ENCODE measurements around the gene MACO1. TPM values are rescaled to one million over a fixed set of nuclear protein-coding genes. Genes with fewer than 3 reads are reported as not detected.

The MACO1 gene
- total and polyA plus RNA-seq, 2 of the 13 experiments (the other 11 are each of a cell fraction or from before 2014, with no cell fraction given) = 9.7 to 17.0 TPM

DNA sequence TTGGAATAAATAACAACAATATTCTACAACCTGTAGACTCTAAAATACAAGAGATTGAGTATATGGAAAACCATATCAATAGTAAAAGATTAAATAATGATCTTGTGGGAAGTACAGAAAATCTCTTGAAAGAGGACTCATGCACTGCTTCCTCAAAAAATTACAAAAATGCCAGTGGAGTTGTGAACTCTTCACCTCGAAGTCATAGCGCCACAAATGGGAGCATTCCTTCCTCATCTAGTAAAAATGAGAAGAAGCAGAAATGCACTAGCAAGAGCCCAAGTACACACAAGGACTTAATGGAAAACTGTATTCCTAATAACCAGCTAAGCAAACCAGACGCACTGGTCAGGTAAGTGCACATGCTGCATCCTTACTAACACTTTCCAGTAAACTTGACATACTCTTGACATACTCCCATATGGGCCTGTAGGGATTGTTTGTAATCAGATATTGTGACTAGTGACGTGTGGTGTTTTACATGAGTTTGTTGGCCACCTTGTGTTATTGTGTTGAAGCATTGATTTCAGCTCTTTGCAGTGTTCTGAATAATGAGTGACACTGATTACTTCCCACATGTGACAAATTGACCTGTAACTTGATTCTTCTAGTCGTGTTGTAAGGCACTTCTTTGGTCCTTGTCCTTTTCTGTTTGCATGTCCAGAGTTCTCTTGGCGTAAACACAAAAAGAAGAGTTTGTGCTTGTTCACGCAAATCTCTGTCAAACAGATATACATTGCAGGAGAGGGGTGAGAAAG, 28.0 kb downstream of the MACO1 start (continued):
- TF ChIP-seq, protein P1, sequence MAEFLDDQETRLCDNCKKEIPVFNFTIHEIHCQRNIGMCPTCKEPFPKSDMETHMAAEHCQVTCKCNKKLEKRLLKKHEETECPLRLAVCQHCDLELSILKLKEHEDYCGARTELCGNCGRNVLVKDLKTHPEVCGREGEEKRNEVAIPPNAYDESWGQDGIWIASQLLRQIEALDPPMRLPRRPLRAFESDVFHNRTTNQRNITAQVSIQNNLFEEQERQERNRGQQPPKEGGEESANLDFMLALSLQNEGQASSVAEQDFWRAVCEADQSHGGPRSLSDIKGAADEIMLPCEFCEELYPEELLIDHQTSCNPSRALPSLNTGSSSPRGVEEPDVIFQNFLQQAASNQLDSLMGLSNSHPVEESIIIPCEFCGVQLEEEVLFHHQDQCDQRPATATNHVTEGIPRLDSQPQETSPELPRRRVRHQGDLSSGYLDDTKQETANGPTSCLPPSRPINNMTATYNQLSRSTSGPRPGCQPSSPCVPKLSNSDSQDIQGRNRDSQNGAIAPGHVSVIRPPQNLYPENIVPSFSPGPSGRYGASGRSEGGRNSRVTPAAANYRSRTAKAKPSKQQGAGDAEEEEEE (CRISPR knock-in tag; IDR thresholded peaks at IDR 0.05; ENCODE audit: borderline replicate concordance) = no peak
- no peak for TF ChIP-seq ZNF12 (CRISPR knock-in tag; IDR thresholded peaks at IDR 0.05)
- TF ChIP-seq, protein P2, sequence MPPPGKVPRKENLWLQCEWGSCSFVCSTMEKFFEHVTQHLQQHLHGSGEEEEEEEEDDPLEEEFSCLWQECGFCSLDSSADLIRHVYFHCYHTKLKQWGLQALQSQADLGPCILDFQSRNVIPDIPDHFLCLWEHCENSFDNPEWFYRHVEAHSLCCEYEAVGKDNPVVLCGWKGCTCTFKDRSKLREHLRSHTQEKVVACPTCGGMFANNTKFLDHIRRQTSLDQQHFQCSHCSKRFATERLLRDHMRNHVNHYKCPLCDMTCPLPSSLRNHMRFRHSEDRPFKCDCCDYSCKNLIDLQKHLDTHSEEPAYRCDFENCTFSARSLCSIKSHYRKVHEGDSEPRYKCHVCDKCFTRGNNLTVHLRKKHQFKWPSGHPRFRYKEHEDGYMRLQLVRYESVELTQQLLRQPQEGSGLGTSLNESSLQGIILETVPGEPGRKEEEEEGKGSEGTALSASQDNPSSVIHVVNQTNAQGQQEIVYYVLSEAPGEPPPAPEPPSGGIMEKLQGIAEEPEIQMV (CRISPR knock-in tag; IDR thresholded peaks at IDR 0.05; ENCODE audit: low read depth) = no peak
- TF ChIP-seq ZNF605 (CRISPR knock-in tag; IDR thresholded peaks at IDR 0.05) = 0 out of 2 replicates have a peak, but pooled peaks have one; percentile 36
- TF ChIP-seq, protein P3, sequence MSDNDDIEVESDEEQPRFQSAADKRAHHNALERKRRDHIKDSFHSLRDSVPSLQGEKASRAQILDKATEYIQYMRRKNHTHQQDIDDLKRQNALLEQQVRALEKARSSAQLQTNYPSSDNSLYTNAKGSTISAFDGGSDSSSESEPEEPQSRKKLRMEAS (IDR thresholded peaks at IDR 0.05) = no peak
- TF ChIP-seq, protein P4, sequence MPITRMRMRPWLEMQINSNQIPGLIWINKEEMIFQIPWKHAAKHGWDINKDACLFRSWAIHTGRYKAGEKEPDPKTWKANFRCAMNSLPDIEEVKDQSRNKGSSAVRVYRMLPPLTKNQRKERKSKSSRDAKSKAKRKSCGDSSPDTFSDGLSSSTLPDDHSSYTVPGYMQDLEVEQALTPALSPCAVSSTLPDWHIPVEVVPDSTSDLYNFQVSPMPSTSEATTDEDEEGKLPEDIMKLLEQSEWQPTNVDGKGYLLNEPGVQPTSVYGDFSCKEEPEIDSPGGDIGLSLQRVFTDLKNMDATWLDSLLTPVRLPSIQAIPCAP (CRISPR knock-in tag; IDR thresholded peaks at IDR 0.05; ENCODE audit: low read depth) = no peak
- TF ChIP-seq, protein P5, sequence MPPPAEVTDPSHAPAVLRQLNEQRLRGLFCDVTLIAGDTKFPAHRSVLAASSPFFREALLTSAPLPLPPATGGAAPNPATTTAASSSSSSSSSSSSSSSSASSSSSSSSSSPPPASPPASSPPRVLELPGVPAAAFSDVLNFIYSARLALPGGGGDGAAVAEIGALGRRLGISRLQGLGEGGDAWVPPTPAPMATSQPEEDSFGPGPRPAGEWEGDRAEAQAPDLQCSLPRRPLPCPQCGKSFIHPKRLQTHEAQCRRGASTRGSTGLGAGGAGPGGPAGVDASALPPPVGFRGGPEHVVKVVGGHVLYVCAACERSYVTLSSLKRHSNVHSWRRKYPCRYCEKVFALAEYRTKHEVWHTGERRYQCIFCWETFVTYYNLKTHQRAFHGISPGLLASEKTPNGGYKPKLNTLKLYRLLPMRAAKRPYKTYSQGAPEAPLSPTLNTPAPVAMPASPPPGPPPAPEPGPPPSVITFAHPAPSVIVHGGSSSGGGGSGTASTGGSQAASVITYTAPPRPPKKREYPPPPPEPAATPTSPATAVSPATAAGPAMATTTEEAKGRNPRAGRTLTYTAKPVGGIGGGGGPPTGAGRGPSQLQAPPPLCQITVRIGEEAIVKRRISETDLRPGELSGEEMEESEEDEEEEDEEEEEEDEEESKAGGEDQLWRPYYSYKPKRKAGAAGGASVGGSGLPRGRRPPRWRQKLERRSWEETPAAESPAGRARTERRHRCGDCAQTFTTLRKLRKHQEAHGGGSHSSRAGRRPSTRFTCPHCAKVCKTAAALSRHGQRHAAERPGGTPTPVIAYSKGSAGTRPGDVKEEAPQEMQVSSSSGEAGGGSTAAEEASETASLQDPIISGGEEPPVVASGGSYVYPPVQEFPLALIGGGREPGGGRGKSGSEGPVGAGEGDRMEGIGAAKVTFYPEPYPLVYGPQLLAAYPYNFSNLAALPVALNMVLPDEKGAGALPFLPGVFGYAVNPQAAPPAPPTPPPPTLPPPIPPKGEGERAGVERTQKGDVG (CRISPR knock-in tag; IDR thresholded peaks at IDR 0.05; ENCODE audit: borderline replicate concordance) = no peak
- TF ChIP-seq ELF4 (CRISPR knock-in tag; IDR thresholded peaks at IDR 0.05; ENCODE audit: borderline replicate concordance) = no peak
- no peak for TF ChIP-seq NFE2L2 (IDR thresholded peaks at IDR 0.05; ENCODE audit: low read length)
- no peak for TF ChIP-seq ZNF674 (CRISPR knock-in tag; IDR thresholded peaks at IDR 0.05; ENCODE audit: low read depth)
- TF ChIP-seq KLF13 (CRISPR knock-in tag; IDR thresholded peaks at IDR 0.05) = no peak
- TF ChIP-seq, protein P6, sequence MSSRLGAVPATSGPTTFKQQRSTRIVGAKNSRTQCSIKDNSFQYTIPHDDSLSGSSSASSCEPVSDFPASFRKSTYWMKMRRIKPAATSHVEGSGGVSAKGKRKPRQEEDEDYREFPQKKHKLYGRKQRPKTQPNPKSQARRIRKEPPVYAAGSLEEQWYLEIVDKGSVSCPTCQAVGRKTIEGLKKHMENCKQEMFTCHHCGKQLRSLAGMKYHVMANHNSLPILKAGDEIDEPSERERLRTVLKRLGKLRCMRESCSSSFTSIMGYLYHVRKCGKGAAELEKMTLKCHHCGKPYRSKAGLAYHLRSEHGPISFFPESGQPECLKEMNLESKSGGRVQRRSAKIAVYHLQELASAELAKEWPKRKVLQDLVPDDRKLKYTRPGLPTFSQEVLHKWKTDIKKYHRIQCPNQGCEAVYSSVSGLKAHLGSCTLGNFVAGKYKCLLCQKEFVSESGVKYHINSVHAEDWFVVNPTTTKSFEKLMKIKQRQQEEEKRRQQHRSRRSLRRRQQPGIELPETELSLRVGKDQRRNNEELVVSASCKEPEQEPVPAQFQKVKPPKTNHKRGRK (CRISPR knock-in tag; IDR thresholded peaks at IDR 0.05) = no peak
- no peak for TF ChIP-seq ZNF777 (CRISPR knock-in tag; IDR thresholded peaks at IDR 0.05)
- TF ChIP-seq ELF1 (CRISPR knock-in tag; IDR thresholded peaks at IDR 0.05) = no peak
- TF ChIP-seq GFI1 (CRISPR knock-in tag; IDR thresholded peaks at IDR 0.05; ENCODE audit: borderline replicate concordance) = peak; percentile 96
- TF ChIP-seq, protein P7, sequence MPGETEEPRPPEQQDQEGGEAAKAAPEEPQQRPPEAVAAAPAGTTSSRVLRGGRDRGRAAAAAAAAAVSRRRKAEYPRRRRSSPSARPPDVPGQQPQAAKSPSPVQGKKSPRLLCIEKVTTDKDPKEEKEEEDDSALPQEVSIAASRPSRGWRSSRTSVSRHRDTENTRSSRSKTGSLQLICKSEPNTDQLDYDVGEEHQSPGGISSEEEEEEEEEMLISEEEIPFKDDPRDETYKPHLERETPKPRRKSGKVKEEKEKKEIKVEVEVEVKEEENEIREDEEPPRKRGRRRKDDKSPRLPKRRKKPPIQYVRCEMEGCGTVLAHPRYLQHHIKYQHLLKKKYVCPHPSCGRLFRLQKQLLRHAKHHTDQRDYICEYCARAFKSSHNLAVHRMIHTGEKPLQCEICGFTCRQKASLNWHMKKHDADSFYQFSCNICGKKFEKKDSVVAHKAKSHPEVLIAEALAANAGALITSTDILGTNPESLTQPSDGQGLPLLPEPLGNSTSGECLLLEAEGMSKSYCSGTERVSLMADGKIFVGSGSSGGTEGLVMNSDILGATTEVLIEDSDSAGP (CRISPR knock-in tag; IDR thresholded peaks at IDR 0.05; ENCODE audit: borderline replicate concordance) = no peak

Data from HepG2 (cell line).